Parathyroid adenoma (tissue), 2 donors: ENCODE results near the gene PARP3.

Experiments
- H2AFZ ChIP-seq: fragments of 300-600 bp; sonication (generic); one replicate; pipeline ENCODE4 v1.7.0; 2017; ENCODE audit warnings: antibody characterized with exemption, mild to moderate bottlenecking
- H3K27ac ChIP-seq: fragments of 300-600 bp; sonication (generic); one replicate; pipeline ENCODE4 v1.7.0; 2017
- H3K27me3 ChIP-seq: fragments of 300-600 bp; sonication (generic); one replicate; pipeline ENCODE4 v1.7.0; 2017; ENCODE audit warnings: low read length; ENCODE audit not compliant: control insufficient read depth, insufficient read depth
- H3K36me3 ChIP-seq: fragments of 300-600 bp; sonication (generic); one replicate; pipeline ENCODE4 v1.7.0; 2017; ENCODE audit warnings: low read length; ENCODE audit not compliant: control insufficient read depth, insufficient read depth
- H3K4me1 ChIP-seq: fragments of 300-600 bp; sonication (generic); one replicate; pipeline ENCODE4 v1.7.0; 2017; ENCODE audit warnings: control low read depth
- H3K4me2 ChIP-seq: fragments of 300-600 bp; sonication (generic); one replicate; pipeline ENCODE4 v1.7.0; 2017; ENCODE audit warnings: low read length
- H3K4me3 ChIP-seq: fragments of 300-600 bp; sonication (generic); one replicate; pipeline ENCODE4 v1.7.0; 2017; ENCODE audit warnings: low read depth, low read length
- H3K79me2 ChIP-seq: fragments of 300-600 bp; sonication (generic); one replicate; pipeline ENCODE4 v1.7.0; 2017; ENCODE audit warnings: control low read depth
- H3K9ac ChIP-seq: fragments of 300-600 bp; sonication (generic); one replicate; pipeline ENCODE4 v1.7.0; 2017; ENCODE audit warnings: mild to moderate bottlenecking
- H3K9me3 ChIP-seq: fragments of 300-600 bp; sonication (generic); one replicate; pipeline ENCODE4 v1.7.0; 2017; ENCODE audit warnings: low read length; ENCODE audit not compliant: control insufficient read depth
- TF ChIP-seq, protein P1 (sequence below): fragments of 300-600 bp; sonication (generic); IDR thresholded peaks from one replicate; pipeline ENCODE4 v1.7.0; 2017; ENCODE audit warnings: antibody characterized with exemption, mild to moderate bottlenecking
- donor health status: primary hyperparathyroidism.

Gene PARP3

DNA sequence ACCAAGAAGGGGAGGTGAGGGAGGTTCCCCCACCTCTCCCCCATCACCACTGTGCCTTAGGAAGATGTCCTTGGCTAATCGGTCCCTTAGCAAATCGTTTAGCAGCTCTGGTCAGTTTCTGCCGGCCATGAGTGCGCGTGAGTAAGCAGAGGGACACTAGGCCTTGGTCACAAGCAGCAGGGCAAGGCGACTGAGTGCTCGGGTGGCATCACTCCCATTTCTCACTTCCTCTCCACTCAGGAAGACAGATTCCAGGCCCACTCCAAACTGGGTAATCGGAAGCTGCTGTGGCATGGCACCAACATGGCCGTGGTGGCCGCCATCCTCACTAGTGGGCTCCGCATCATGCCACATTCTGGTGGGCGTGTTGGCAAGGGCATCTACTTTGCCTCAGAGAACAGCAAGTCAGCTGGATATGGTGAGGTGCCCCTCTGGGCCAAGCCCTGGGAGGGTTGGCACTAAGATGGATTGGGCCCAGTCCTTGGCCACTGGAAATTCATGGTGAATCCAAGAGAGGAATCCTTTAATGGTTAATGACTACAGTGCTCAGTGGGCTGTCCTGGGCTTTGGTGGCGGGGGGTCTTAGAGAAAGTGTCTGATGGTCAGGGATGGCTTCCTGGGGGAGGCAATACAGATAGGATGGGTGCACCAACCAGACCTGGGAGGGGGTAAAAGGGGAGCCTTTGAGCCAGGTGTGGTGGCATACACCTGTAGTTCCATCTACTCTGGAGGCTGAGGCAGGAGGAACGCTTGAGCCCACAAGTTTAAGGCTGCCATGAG is 4.0 kb downstream of the PARP3 start:
- Histone ChIP-seq H3K27me3 (no peaks in the 10 kb centered on the region), H3K36me3 (no peaks in the 10 kb centered on the region), H3K27ac (no peak overlapping the region), H3K4me3 (no peak overlapping the region), H3K4me1 (peaks cover 12% of the 10 kb centered on the region), H2AFZ (no peak overlapping the region), H3K4me2 (no peak overlapping the region), H3K9me3 (no peaks in the 10 kb centered on the region), H3K79me2 (no peaks in the 10 kb centered on the region), H3K9ac (no peak overlapping the region)
- TF ChIP-seq, protein P1, sequence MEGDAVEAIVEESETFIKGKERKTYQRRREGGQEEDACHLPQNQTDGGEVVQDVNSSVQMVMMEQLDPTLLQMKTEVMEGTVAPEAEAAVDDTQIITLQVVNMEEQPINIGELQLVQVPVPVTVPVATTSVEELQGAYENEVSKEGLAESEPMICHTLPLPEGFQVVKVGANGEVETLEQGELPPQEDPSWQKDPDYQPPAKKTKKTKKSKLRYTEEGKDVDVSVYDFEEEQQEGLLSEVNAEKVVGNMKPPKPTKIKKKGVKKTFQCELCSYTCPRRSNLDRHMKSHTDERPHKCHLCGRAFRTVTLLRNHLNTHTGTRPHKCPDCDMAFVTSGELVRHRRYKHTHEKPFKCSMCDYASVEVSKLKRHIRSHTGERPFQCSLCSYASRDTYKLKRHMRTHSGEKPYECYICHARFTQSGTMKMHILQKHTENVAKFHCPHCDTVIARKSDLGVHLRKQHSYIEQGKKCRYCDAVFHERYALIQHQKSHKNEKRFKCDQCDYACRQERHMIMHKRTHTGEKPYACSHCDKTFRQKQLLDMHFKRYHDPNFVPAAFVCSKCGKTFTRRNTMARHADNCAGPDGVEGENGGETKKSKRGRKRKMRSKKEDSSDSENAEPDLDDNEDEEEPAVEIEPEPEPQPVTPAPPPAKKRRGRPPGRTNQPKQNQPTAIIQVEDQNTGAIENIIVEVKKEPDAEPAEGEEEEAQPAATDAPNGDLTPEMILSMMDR = no peak

DNA sequence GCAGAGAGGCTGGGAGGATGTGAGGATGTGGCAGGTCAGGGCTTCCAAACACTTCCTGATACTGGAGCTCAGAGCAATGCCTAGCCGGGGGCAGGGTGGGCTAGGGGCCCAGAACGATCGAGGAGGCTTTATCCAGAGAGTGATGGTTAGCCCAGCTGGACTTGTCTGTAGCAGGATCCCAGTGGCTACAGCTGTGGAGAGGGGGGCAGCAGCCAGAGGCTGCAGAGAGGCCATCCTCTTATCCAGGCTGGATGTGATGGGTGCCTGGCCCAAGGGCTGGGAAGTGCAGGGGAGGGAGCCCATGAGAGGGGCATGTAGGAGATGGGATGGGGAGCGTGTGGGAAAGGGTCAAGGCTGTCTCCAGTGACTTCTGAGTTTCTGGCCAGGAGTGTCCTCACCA is 4.6 kb downstream of the PARP3 start:
- Histone ChIP-seq H3K27me3 (no peaks in the 10 kb centered on the region), H3K27ac (no peak overlapping the region), H3K9me3 (no peaks in the 10 kb centered on the region), H2AFZ (no peak overlapping the region), H3K9ac (no peak overlapping the region), H3K79me2 (no peaks in the 10 kb centered on the region), H3K4me2 (no peak overlapping the region), H3K36me3 (no peaks in the 10 kb centered on the region), H3K4me1 (peaks cover 12% of the 10 kb centered on the region), H3K4me3 (no peak overlapping the region)
- TF ChIP-seq, protein P1 = no peak

DNA sequence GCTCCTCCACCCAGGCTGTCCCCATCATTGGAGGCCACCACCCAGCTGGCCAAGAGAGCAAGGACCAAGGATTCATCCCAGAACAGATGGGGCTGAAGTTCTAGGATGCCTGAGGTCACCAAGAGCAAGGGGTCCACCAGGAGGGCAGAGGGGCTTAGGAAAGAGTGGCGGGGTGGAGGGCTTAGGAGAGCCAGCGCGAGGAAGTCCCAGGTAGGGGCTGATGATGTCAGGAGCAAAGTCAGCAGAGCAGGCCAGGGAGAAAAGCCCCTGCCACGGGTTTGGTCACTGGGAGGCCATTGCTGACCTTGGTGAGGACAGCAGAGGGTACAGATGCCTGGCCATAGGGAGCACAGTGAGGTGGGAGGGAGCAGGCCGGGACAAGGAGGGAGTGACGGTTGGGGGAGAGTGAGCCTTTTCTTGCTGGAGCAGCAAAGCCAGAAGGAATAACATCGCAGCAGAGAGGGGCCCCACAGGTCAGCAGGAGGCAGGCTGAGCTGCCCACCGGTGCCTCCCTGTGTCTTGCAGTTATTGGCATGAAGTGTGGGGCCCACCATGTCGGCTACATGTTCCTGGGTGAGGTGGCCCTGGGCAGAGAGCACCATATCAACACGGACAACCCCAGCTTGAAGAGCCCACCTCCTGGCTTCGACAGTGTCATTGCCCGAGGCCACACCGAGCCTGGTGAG is 5.2 kb downstream of the PARP3 start:
- no peak overlapping the region for H2AFZ ChIP-seq
- no peaks in the 10 kb centered on the region for H3K36me3 ChIP-seq
- H3K79me2 ChIP-seq = no peaks in the 10 kb centered on the region
- no peak overlapping the region for H3K4me3 ChIP-seq
- no peaks in the 10 kb centered on the region for H3K9me3 ChIP-seq
- H3K27me3 ChIP-seq = no peaks in the 10 kb centered on the region
- peaks cover 12% of the 10 kb centered on the region for H3K4me1 ChIP-seq
- TF ChIP-seq, protein P1 = no peak
- H3K4me2 ChIP-seq = no peak overlapping the region
- H3K9ac ChIP-seq = no peak overlapping the region
- no peak overlapping the region for H3K27ac ChIP-seq

DNA sequence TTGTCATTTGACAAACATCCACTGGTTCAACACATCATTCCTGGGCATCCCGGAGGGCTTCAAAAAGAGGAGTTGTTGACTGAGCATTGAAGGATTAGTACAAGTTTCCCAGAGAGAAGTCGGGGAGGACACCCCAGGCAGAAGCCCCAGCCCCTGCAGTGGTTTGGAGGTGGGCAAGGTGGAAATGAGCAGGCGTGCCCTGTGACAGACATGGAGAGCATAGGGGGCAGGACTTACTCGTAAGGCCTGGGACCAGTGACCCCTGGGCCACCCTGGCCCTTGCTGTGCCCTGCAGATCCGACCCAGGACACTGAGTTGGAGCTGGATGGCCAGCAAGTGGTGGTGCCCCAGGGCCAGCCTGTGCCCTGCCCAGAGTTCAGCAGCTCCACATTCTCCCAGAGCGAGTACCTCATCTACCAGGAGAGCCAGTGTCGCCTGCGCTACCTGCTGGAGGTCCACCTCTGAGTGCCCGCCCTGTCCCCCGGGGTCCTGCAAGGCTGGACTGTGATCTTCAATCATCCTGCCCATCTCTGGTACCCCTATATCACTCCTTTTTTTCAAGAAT is 5.9 kb downstream of the PARP3 start:
- no peaks in the 10 kb centered on the region for H3K79me2 ChIP-seq
- TF ChIP-seq, protein P1 = no peak
- no peak overlapping the region for H2AFZ ChIP-seq
- no peak overlapping the region for H3K4me3 ChIP-seq
- H3K4me2 ChIP-seq = no peak overlapping the region
- no peak overlapping the region for H3K27ac ChIP-seq
- no peaks in the 10 kb centered on the region for H3K27me3 ChIP-seq
- H3K9me3 ChIP-seq = no peaks in the 10 kb centered on the region
- no peaks in the 10 kb centered on the region for H3K36me3 ChIP-seq
- no peak overlapping the region for H3K9ac ChIP-seq
- H3K4me1 ChIP-seq = peaks cover 6% of the 10 kb centered on the region
